SK-N-MC (cell line): ENCODE measurements around the gene MRPS12.
"Not testable (repeated sequence)": the region's sequence is repeated elsewhere in the genome, so short reads cannot be mapped to it uniquely, and the experiment has no call there.

Source experiments
- DNase-seq: peaks from one replicate; pipeline ENCODE4 v3.0.0-alpha.2; 2011; ENCODE audit warnings: low read depth, low spot score
- H3K27ac ChIP-seq: fragments of 200-600 bp; sonication (generic); 2 replicates; pipeline ENCODE4 v1.5.1; 2016; ENCODE audit warnings: mixed run types
- H3K36me3 ChIP-seq: fragments of 200-600 bp; sonication (generic); 2 replicates; pipeline ENCODE4 v1.6.1; 2017; ENCODE audit warnings: antibody characterized with exemption, low read length, mixed read lengths; ENCODE audit not compliant: insufficient read depth
- H3K4me3 ChIP-seq: fragments of 200-600 bp; sonication (generic); 2 replicates; pipeline ENCODE4 v1.5.1; 2016
- H3K9ac ChIP-seq: fragments of 200-600 bp; sonication (generic); 2 replicates; pipeline ENCODE4 v1.8.0; 2017; ENCODE audit warnings: mixed run types, mixed read lengths; ENCODE audit not compliant: insufficient read length
- H3K9me3 ChIP-seq: fragments of 200-600 bp; sonication (generic); 2 replicates; pipeline ENCODE4 v1.6.1; 2017; ENCODE audit warnings: low read depth, mild to moderate bottlenecking, antibody characterized with exemption, low read length, moderate library complexity, mixed read lengths
- EZH2 ChIP-seq: fragments of 200-600 bp; sonication (generic); IDR thresholded peaks from one replicate; pipeline ENCODE4 v1.6.1; 2017; ENCODE audit warnings: antibody characterized with exemption
- FOXP2 ChIP-seq: optimal IDR thresholded peaks from 2 replicates; pipeline ENCODE3; 2011; ENCODE audit warnings: mild to moderate bottlenecking, moderate library complexity; ENCODE audit not compliant: insufficient read depth; ENCODE audit errors: extremely low read length, control extremely low read depth
- POLR2AphosphoS5 ChIP-seq: IDR thresholded peaks from 2 replicates; pipeline ENCODE4 v1.6.1; 2012; ENCODE audit warnings: mild to moderate bottlenecking, low read depth, low read length, borderline replicate concordance

The MRPS12 gene

GRCh38 chr19:38953677-38954076, 22.9 kb downstream of the MRPS12 start:
- no peaks in the 10 kb centered on the region for H3K9me3 ChIP-seq
- TF ChIP-seq POLR2AphosphoS5, result no peak
- no peak for TF ChIP-seq EZH2
- no peak for TF ChIP-seq FOXP2
- no peak overlapping the region for H3K9ac ChIP-seq
- H3K27ac ChIP-seq, result no peak overlapping the region
- H3K36me3 ChIP-seq, result peaks cover 3% of the 10 kb centered on the region; the same call in 1 of the 2 replicates
- H3K4me3 ChIP-seq, result no peak overlapping the region
- no peak for DNase-seq

DNA sequence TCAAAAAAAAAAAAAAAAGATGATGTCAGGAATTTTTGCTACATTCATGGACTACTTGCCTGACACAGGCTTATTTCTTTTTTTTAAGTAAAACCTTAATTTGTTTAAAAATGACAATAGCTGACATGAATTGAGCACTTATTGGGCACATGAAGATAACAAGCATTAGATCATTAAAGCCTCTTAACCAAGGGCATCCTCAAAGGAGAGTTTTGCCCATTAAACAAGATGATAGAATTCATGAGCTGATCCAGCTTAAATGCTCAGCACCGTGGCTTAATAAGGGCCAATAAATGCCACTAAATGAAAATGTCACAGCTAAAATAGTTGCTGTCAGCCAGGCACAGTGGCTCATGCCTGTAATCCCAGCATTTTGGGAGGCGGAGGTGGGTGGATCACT, 25.5 kb downstream of the MRPS12 start:
- Histone ChIP-seq H3K36me3 (peaks cover 3% of the 10 kb centered on the region; the same call in 1 of the 2 replicates), H3K9ac (no peak overlapping the region), H3K4me3 (no peak overlapping the region), H3K9me3 (no peaks in the 10 kb centered on the region), H3K27ac (no peak overlapping the region)
- no peak for DNase-seq
- TF ChIP-seq EZH2, result no peak

- DNase-seq, result no peak
- no peak overlapping the region for H3K9ac ChIP-seq
- no peak for TF ChIP-seq EZH2
- H3K36me3 ChIP-seq, result peaks cover 3% of the 10 kb centered on the region; the same call in 1 of the 2 replicates
- H3K9me3 ChIP-seq, result no peaks in the 10 kb centered on the region
- H3K27ac ChIP-seq, result no peak overlapping the region
- no peak overlapping the region for H3K4me3 ChIP-seq
Observed at GRCh38 chr19:38958301-38958700, 27.6 kb downstream of the MRPS12 start.

GRCh38 chr19:38959618-38960017, 28.9 kb downstream of the MRPS12 start:
- no peak for DNase-seq
- H3K36me3 ChIP-seq, result peaks cover 6% of the 10 kb centered on the region; the same call in 1 of the 2 replicates
- H3K4me3 ChIP-seq, result no peak overlapping the region
- H3K27ac ChIP-seq, result no peak overlapping the region
- TF ChIP-seq FOXP2, result no peak
- TF ChIP-seq EZH2, result no peak
- TF ChIP-seq POLR2AphosphoS5, result no peak
- H3K9ac ChIP-seq, result no peak overlapping the region
- no peaks in the 10 kb centered on the region for H3K9me3 ChIP-seq

- H3K27ac ChIP-seq, result no peak overlapping the region
- DNase-seq, result no peak
- TF ChIP-seq FOXP2, result no peak
- no peak for TF ChIP-seq POLR2AphosphoS5
- no peak for TF ChIP-seq EZH2
- H3K36me3 ChIP-seq, result peaks cover 7% of the 10 kb centered on the region; the same call in 1 of the 2 replicates
- H3K9ac ChIP-seq, result no peak overlapping the region
- H3K4me3 ChIP-seq, result no peak overlapping the region
- H3K9me3 ChIP-seq, result no peaks in the 10 kb centered on the region
Observed at GRCh38 chr19:38964738-38965137, 34.0 kb downstream of the MRPS12 start.

DNA sequence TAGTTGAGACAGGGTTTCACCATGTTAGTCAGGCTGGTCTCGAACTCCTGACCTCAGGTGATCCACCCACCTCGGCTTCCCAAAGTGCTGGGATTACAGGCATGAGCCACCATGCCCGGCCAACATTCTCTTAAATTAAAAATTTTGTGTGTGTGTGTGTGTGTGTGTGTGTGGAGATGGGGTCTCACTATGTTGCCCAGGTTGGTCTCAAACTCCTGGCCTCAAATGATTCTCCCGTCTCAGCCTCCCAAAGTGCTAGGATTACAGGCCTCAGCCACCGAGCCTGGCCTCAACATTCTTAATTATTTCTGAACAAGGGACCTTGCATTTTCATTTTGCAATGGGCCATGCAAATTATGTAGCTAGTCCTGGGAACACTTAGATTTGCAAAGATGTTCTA, 35.4 kb downstream of the MRPS12 start:
- not testable (repeated sequence) for H3K9me3 ChIP-seq, DNase-seq, H3K4me3 ChIP-seq, H3K9ac ChIP-seq, H3K27ac ChIP-seq, H3K36me3 ChIP-seq

- H3K27ac ChIP-seq, result no peak overlapping the region
Observed at GRCh38 chr19:38970664-38971532, 40.2 kb downstream of the MRPS12 start.

GRCh38 chr19:38971672-38972071, 40.9 kb downstream of the MRPS12 start:
- Histone ChIP-seq H3K4me3 (no peak overlapping the region), H3K9me3 (no peaks in the 10 kb centered on the region), H3K27ac (no peak overlapping the region), H3K9ac (no peak overlapping the region), H3K36me3 (peaks cover 4% of the 10 kb centered on the region; the same call in 1 of the 2 replicates)
- TF ChIP-seq EZH2, result no peak
- no peak for TF ChIP-seq FOXP2
- no peak for TF ChIP-seq POLR2AphosphoS5
- DNase-seq, result no peak

More at GRCh38 chr19:38970664-38971532, 40.2 kb downstream of the MRPS12 start:
- no peak overlapping the region for H3K9ac ChIP-seq
- no peak for DNase-seq
- TF ChIP-seq EZH2, result no peak
- no peak for TF ChIP-seq FOXP2
- no peak for TF ChIP-seq POLR2AphosphoS5
- H3K36me3 ChIP-seq, result peaks cover 4% of the 10 kb centered on the region; the same call in 1 of the 2 replicates
- no peak overlapping the region for H3K4me3 ChIP-seq
- H3K9me3 ChIP-seq, result no peaks in the 10 kb centered on the region

- DNase-seq, result peak; percentile 6
- H3K9me3 ChIP-seq, result no peaks in the 10 kb centered on the region
- peak overlapping the region; percentile 92 for H3K27ac ChIP-seq
- TF ChIP-seq POLR2AphosphoS5 (no peak), EZH2 (no peak), FOXP2 (no peak)
- peak overlapping the region; percentile 89 for H3K9ac ChIP-seq
- peak overlapping the region; percentile 99 for H3K4me3 ChIP-seq
- no peaks in the 10 kb centered on the region; the same call in 1 of the 2 replicates for H3K36me3 ChIP-seq
Observed at GRCh38 chr19:38974624-38975213, 44.0 kb downstream of the MRPS12 start.
